NCI-H1436 treated with DMSO at 0.1 percent for 48 hours (cell line): Measurements from ENCODE around the gene ZNF277.
"Not testable (repeated sequence)": the region's sequence is repeated elsewhere in the genome, so short reads cannot be mapped to it uniquely, and the experiment has no call there.

Experiments
- DNase-seq: peaks from one replicate; lab custom pipeline; 2025; lab: John Stamatoyannopoulos, UW

ZNF277 gene

DNA sequence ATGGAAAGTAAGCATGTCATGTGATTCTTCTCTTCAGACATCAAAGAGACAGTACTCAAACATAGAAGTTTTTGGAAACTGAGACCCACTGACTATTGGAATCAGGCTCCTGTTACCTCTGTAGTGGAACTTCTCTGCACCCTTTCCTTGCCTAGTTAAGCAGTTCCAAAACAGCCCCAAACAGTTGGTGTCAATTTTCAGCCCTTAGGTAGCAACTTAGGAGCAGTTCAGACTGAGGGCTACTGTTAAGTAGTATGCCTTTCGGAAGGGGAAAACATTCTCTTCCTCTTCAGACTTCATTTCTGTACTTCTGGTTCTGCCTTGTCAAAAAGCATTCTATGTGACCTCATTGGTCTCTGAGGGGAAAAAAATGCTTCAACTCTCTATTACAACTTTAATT is 85.7 kb downstream of the ZNF277 start:
- DNase-seq = no peak

DNA sequence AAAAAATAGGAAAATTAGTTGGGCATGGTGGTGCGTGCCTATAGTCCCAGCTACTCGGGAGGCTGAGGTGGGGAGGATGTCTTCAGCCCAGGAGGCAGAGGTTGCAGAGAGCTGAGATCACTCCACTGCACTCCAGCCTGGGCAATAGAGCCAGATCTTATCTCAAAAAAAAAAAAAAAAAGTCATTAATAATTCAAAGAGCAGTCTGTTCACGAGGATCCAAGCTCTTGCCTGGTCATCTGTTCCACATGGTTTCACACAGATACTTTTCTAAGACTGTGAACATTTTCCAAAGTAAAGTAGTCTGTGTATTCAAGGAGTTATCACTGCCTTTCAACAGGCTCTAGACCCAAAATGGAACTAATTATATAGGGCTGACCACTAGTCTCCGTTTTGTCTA is 86.9 kb downstream of the ZNF277 start:
- no peak for DNase-seq

DNA sequence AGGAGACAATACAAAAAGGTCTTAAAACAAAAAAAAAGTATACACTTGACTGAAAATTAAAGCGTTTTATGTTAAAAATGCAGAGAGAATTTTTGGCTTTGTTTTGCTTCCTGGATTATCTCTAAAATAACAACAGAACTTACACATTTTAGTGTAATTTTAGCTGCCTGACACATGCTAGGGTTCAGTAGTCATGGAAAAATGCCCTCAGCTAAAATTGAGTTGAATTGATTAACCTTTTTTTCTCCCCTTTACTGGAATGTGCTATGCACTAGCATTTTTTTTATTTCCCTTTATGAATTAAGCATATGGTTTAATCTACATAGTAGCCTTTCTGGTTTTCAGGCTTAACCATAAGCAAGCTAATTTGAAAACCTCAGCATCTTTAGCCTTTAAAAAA is 89.9 kb downstream of the ZNF277 start:
- DNase-seq = no peak

DNA sequence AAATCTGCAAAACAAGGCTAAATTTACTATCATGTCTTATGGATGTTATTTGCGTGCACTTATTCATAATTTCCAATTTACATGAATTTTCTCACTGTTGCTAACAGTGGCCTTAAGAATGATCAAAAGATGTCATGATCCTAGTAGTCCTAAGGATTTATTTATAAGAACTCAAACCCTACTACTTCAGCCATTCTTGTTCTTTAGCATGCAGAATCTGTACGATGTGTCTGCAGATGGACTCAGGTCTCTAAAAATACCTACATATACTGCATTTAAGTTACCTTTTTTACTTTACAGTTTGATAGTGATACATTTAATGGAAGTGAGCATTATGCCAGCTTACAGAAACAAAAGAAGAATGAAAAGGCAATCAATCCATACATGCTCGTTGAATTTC is 91.2 kb downstream of the ZNF277 start:
- DNase-seq = no peak

DNA sequence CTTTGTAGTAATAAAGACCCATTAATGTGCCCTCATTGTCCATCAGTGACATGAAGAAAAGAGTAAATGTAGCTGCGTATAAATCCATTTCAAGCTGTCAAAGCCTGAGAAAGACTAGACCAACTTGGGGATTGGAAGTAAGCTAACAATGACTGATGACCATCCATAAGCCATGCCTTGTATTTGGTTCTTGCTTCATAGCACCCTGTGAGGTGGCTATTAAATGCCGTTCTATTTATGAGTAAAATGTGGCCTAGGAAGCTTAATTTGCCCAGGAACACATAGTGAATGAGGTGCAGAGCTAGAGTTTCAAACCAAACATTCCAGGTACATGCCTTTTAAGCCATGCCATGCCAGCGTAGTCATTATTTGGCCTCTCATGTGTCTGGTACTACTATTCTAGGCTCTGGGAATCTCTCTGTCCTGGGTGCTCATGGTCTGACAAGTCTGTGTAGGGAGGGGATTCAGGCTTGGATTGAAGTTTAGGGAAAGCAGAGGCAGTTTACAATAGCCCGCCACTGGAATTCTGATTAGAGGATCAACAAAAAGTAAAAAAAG is 92.1 kb downstream of the ZNF277 start:
- DNase-seq = no peak

DNA sequence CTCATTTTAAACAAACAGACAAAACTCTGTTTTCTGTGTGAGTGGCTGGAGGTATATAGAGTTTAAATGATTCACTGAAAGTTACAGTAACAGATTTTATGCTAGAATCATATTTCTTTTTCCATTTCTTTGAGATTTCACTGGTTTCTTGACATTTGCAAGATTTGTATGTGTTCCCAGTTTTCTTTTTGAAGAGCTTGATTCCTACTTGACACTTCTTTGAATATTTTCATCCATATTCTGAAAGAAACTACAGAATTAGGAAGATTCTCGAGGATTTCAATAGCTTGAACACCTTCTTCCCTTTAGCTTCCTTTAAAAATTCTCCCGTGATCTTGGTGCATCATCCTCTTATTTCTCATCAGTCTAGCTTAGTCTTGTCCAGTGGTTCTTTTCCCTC is 93.6 kb downstream of the ZNF277 start:
- no peak for DNase-seq

DNA sequence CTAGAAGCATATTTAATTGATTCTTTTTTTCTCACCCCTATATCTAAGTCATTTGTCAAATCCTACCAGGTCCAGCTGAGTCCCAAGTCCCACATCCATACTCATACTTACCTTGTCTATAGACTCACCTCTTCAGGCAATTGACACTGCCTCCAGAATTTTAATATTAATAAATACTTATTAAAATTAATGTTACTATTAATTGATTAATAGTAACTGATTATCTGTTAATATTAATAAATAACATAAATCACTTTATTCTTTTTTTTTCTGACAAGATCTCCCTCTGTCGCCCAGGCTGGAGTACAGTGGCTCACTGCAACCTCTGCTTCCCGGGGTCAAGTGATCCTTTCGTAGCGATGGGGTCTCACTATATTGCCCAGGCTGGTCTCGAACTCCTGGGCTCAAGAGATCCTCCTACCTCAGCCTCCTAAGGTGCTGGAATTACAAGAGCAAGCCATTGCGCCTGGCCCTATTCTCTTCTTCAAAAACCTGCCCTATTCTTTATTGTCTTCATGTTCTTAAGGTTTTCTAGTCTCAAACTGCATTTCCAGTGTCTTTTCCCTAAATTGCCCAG is 94.4 kb downstream of the ZNF277 start:
- no peak for DNase-seq

DNA sequence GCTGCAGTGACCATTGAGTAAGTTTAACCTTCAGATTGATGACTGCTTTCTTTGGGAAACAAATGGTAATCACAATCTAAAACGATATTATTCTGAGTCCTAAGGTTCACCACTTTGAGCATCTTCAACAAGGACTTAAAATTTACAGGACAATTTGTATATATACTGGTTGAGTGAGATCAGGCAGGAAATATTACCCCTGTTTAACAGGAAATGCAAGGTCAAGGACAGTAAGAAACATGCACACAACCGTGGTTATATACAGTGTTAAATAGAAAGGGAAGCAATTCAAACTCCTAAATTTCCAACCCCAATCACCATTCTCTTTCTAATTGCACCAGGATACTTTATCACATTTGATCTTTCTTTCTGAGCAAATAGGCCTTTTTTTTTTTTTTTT is 96.1 kb downstream of the ZNF277 start:
- DNase-seq = no peak

DNA sequence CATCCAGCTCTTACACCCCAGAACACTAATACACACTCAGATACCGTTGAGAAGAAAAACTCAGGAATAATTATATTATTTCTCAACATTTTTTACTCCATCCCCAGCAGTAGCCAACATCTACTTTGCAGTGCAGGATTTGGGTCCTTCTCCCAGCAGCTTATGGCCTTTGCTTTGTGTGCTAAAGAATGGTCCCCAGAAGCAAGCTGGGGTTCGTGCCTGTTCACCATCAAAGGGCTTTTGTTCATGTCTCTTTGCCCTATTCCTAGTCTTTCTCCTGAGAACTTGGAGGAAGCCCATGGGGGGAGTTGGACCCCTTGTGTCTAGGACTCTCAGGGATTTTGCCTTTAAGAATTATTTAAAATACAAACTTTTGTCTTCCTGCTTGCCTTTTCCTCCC is 100.4 kb downstream of the ZNF277 start:
- no peak for DNase-seq

DNA sequence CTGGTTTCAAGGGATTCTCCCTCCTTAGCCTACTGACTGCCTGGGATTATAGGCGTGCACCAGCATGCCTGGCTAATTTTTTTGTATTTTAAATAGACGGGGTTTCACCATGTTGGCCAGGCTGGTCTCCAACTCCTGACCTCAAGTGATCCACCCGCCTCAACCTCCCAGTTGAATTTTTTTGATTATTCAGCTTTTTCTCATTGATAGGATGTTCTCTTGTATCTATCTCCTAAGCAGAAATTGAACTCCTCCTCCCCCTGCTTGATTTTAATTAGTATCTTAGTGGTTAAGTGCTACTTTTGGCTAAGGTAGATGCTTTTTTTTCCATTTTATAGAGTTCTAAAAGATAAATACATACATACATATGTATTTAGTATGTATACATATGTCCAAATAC is 101.0 kb downstream of the ZNF277 start:
- DNase-seq = no peak

DNA sequence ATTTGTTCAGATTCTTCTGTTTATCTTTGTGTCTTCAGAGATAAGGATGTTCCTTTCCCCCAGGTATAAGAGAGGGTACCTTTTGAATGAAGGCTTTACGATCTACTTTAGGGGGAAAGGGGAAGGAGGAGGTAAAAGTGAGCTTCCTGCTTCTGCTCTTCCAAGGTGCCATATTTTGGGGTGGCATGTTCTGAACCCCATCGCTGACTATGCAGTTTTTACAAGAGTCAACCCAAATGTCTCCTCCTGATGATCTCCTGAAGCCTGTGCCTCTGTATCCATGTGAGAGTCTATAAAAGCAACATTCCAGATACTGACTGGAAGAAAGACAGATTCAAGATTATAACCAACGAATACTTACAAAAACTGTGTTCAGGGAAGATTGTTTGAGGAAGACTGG is 102.5 kb downstream of the ZNF277 start:
- no peak for DNase-seq

DNA sequence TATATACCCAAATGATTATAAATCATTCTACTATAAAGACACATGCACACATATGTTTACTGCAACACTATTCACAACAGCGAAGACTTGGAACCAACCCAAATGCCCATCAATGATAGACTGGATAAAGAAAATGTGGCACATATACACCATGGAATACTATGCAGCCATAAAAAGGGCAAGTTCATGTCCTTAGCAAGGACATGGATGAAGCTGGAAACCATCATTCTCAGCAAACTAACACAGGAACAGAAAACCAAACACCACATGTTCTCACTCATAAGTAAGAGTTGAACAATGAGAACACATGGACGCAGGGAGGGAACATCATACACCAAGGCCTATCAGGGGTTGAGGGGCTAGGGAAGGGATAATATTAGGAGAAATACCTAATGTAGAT is 110.3 kb downstream of the ZNF277 start:
- not testable (repeated sequence) for DNase-seq

DNA sequence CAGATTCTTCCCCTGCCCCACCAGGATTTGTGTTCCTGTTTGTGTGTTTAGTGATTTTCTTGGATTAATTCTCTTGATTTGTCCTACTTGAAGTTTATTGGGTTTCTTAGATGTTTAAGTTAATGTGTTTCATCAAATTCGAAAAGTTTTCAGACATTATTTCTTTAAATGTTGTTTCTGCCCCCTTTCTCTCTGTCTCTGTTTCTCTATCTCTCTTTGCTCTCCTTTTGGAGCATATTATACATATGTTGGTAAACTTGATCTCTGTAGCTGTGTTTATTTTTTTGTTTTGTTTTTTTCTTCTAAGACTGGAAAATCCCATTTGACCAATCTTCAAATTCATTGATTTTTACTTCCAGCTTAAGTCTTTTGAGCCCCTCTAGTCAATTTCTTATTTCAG is 115.6 kb downstream of the ZNF277 start:
- DNase-seq = no peak

DNA sequence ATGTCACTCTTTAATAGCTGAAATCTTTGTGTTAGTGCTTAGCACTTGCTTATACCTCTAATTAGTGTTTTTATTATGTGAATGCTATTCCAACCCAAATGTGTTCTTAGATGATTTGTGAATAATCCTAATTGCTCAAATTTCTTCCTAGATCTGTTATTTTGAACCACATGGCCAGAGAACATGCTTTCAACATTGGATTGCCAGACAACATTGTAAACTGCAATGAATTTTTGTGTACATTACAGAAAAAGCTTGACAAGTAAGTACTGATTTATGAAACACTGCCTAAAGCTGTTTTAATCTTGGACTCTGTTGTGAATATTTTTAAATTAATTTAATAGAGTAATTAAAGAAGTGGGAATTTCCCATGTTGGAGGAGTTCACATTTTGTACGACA is 121.1 kb downstream of the ZNF277 start:
- DNase-seq = no peak

DNA sequence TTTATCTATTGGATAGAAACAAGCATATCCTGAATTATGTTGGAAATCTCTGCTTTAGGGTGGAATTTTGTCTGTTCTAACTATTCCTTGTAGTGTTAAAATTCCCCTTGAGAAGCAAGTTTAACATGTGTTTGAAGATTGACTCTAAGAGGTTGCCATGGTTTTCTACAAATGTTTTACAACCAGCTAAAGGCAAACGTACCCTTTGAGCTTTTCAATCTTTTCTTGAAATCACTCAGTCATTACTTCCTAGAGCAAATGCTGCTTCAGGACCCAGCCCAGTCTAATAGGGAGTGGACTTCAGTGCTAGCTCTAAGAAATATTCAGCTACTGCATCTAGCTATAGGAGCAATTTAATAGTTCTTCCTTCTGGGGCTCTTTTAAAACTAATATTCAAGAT is 125.0 kb downstream of the ZNF277 start:
- no peak for DNase-seq

DNA sequence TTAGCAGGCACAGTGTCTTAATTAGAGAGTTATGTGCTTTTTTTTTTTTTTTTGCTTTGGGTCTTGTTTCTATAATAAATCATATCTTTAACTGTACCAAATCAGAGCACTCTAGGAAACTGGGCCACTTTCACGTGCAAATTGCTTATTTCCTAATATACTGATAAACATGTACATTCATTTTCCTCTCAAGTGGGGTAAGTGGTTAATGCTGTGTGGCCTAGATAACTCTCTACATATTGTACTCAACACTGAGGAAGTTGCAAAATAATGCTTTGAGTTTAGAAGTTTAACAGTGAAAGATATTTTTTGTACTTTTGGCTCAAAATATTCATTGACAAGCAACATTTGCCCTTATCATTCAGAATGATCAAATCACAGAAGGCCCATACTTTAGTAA is 127.9 kb downstream of the ZNF277 start:
- DNase-seq = no peak

DNA sequence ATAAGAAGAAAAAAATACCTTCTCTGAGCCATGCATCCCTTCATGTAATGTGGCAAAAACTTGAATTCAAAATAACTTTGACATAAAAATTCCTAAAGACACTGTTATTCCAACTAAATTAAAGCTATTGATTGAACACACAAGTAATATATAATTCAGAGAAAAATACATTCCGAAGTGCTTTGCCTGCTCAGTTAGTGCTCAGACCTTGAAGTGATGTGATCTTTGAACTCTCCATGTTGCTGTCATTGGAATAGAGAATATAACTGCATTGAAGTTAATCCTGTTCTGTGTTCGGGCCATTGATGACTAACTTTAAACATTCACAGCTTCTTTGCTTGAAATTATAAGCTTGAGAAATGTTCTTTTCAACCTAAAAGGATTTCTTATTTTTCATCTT is 129.8 kb downstream of the ZNF277 start:
- DNase-seq = no peak

DNA sequence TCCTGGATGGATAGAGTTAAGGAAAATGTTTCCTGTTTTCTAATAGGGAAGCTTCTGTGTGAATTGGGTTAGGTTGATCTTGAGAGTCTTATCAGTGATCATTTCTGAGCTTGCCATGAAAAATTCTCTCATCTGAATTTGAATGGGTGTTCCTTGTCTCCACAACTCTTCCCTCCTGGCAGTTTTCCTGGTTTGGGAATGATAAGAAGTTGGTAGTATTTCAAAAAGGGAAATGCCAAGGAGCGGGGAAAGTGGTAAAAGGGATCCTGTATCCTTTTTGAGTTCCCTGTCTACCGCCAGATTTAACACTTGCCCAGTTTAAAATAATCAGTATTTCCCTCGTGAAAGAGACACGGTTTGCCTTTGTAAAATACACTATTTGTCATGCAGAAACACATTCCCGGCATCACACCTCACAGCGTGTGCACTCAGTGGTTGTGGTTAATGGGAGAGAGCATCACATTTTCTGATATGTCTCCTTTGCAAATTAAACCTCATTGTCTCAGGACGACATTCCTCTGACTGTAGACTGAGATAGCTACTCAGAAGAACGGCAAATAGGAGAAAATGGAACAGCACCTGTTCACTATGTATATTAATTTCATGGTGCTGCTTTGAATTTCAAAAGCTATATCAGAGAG is 130.6 kb downstream of the ZNF277 start:
- DNase-seq = no peak

DNA sequence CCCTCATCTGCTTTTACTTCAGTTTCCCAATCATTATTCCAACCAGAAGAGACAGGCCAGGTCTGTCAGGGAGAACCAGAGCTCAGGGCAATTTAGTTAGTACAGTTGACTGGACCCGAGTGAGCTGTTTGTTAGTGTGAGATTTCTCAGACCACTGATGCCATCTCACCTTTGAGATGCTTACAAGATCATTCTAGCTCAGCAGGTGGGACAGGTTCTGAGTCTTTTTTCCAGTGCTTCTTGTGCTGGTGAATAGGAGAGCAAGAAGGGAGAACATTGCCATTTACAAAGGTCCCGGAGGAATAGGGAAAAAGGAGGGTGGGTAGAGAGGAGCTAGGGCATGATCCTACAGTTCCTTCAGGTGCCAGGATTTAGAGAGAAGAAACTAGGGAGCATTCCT is 131.4 kb downstream of the ZNF277 start:
- DNase-seq = no peak

DNA sequence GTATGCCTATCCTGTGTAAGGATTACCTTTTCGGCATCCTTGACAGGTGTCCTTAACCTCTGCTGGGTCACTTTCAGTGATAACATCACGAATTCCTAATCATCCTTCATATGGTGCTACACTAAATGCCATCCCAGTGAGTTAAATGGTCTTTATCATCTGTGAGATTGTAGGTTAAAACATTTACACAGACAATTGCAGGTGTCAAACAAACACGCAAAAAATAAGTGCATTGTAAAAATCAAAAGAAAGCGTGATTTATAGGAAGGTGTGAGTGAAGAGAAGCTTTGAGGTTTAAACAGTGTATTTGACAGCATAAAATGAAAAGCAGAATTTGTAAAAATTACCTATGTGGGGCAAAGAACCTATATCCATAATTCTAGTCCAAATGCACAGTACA is 132.3 kb downstream of the ZNF277 start:
- no peak for DNase-seq

DNA sequence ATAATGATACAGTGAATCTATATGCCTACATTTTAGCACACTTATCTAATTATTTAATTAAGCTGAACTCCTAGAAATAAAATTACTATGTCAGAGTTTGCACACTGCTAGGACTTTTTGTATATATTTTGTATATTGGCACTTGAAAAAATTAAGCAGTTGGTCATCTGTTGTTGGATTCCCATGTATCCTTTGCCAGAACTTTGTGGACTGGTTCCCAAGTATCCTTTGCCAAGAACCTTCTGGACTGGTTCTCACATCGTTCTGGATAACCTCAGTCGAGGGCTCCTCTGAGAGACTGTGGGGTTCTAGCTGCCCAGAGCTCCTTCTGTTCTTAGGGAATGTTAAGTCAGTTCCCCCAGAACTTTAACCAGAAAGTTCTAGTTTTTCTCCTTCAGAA is 135.0 kb downstream of the ZNF277 start:
- no peak for DNase-seq

DNA sequence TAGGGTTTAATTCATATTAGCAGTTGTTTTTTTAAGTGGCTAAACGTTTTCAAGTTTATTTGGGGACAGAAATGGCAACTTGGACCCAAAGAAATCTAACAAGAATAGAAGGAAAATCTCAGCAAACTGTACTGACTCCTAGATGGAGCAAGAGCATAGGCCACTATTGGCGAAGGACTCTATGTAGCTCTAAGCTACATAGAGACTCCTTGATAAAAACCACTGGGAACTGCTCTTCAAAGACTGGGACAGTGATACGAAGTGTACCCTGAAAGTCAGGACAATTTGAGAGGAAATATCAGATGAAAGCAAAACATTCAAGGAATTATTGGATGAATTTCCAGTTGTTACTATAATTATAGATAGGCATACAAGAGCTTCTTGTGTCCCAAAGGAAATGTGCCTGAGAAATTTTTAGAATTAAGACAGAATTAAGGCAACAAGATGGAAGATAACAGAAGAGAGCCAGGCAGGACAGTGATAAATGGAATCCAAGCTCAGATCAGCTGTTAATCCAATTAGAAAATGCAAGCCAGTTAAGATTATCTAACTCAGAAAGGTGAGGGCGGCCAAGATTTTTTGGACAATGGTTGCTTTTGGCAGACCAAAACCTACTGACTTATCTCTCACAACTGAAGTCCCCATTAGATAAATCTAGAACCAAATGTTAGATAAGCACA is 140.0 kb downstream of the ZNF277 start:
- no peak for DNase-seq

DNA sequence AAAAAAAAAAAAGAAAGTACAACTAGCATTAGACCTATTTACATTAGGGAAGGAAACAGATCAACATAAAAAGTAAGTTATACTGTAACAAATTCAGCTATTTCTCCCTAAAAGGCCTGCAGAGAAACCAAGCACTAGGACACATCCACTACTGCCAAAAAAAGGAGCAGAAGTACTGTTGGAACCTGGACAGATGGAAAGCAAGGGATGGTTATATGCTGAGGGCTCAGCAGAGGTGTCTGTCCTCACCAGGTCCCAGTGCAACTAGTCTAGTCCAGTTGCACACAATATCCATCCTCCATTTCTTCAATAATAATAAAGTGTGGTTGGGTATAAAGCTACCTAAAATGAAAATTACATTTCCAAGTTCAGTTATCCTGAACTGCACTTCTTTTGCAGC is 140.6 kb downstream of the ZNF277 start:
- no peak for DNase-seq

DNA sequence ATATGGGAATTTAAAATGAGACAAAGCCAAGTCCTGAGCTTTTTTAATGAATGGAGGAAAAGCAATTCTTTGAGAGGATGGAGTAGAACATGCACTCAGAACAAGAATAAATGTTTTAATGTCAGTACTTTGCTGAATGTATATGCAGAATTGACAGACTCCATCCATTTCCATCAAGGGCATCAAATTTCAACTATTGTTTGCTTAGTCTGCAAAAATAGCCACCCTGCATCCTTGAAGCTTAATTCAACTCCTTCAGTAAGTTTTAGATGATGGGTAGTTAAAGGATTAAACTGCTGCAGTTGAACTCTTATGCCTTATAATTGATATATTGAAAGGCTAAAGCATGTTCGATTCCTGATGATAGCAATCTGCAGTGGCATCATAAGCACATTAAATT is 144.1 kb downstream of the ZNF277 start:
- no peak for DNase-seq
